Fibroblast of the aortic adventitia (primary cell): ENCODE data around the gene VAV2. TPM values are rescaled to one million over a fixed set of nuclear protein-coding genes. Genes with fewer than 3 reads are reported as not detected.
A peak's percentile ranks its signal among the peaks of the same experiment; 100 is the strongest.

ENCODE experiments used
- DNase-seq: peaks from one replicate; pipeline ENCODE4 v3.0.0-alpha.2; 2010; ENCODE audit warnings: low read depth
- H3K4me3 ChIP-seq: 2 replicates; pipeline ENCODE4 v1.5.1; 2011; ENCODE audit warnings: low read depth, mild to moderate bottlenecking, control low read depth, low read length, moderate library complexity
- total RNA-seq: library from RNA; depleted of rRNA; stranded (reverse); fragments of >200 nt; gene quantifications from 2 replicates; pipeline ENCODE4 v1.2.3, GENCODE V29; 2012; ENCODE audit warnings: low replicate concordance
- TF ChIP-seq, protein P1 (sequence below): IDR thresholded peaks from 2 replicates; pipeline ENCODE4 v1.5.1; 2011; ENCODE audit warnings: mild to moderate bottlenecking, low read length, control low read depth, inconsistent platforms; ENCODE audit not compliant: insufficient read depth

VAV2 gene
- 3.5 and 10.9 TPM in 2 replicates for total RNA-seq

DNA sequence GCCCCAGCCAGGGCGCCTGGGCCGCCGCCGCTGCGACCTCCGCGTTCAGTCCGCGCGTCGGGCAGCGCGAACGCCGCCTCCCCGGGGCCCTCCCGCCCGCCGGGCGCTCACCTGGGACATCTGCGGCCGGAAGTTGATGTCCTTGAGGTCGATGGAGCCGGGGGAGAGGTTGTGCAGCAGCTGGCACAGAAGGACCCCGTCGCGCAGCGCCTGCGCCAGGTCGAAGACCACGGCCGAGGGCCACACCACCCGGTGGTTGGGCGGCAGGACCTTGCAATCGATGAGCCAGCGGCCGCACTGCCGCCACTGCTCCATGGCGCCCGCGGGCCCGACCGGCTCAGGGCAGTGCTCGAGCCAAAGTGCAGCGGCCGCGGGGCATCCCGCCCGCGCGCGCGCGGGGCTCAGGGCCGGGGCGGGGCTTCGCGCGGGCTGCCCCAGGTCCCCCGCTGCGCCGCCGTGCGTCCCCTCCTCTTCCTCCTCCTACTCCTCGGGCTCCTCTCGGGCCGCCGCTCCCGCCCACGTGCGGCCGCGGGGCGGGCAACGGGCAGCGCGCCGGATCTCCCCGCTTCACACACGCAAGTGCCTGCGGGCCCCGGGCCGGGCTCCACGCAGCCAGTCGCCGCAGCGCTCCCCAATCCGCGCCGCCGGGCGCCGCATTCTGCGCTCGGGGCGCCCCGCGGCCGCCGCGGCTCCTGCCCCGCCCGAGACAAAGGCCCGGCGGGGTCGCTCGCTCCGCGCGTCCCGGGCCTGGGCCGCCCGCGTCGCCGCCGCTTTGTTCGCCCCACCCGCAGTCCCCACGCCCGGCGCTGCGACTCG lies at the start of gene VAV2:
Gene VAV2, minus strand, starts transcription at position 361 of the 816 bp plus-strand sequence. Its CDS starts 46 bp downstream, at position 315.
- H3K4me3 ChIP-seq: peak within 1 kb of the TSS; percentile 83
- TF ChIP-seq, protein P1, sequence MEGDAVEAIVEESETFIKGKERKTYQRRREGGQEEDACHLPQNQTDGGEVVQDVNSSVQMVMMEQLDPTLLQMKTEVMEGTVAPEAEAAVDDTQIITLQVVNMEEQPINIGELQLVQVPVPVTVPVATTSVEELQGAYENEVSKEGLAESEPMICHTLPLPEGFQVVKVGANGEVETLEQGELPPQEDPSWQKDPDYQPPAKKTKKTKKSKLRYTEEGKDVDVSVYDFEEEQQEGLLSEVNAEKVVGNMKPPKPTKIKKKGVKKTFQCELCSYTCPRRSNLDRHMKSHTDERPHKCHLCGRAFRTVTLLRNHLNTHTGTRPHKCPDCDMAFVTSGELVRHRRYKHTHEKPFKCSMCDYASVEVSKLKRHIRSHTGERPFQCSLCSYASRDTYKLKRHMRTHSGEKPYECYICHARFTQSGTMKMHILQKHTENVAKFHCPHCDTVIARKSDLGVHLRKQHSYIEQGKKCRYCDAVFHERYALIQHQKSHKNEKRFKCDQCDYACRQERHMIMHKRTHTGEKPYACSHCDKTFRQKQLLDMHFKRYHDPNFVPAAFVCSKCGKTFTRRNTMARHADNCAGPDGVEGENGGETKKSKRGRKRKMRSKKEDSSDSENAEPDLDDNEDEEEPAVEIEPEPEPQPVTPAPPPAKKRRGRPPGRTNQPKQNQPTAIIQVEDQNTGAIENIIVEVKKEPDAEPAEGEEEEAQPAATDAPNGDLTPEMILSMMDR: no peak
- peak; percentile 49 for DNase-seq

DNA sequence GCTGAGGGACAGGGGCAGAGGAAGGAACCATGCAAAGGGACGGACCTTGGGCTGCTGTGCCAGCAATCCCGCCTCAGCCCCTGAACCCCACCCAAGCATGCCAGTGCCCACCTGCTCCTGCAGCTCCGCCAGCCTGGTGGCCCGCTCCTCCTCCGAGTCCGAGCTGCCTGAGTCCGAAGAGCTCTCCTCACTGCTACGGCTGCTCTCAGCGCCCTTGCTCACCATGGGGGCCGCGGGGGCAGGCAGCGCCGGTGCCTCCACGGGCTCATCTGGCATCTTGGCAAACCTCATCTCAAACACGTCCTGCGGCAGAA lies 49.5 kb upstream of the VAV2 start:
- no peak for DNase-seq
- no peak overlapping the region for H3K4me3 ChIP-seq
- TF ChIP-seq, protein P1: no peak

DNA sequence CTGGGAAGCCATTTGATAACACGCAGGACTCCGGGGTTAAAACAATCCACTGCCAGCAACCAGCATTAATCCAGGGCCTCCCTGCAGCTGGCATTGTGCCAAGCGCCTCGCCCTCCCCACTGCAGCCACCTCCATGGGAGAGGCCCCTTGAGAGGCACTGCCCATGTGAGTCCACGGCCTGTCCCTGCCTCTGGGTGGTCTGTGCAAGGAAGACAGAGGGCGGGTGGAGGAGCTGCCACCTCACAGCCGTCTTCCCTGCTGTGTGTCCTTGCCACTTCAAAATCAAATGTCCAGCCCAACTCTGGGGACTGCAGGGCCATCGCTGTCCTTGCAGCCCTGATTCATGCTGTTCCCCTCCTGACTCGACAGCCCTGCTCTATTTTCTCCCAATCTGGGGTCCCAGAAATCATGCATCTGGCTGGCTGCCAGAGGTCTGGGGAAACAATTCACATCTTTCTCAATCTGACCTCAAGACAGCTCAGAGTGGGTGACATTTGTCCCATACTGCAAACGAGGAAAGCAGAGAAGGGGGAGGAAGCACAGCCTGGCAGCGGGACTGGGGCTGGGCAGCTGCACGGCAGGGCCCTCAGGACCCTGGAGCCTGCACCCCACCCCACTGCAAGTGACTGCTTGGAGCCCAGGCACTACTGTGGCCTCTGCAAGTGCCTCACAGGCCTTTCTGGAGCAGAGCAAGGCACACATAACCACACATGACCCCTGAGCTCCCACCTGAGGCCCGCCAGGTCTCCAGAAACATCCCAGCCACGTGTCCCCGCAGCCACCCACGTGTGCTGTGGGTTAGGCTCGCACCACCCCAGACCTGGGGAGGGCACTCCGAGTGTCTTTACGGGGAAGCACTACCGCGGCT lies 48.9 kb upstream of the VAV2 start:
- H3K4me3 ChIP-seq: no peak overlapping the region
- DNase-seq: peak; percentile 13
- TF ChIP-seq, protein P1: no peak

GRCh38 chr9:134040176-134040565 lies 48.0 kb upstream of the VAV2 start:
- no peak for DNase-seq
- TF ChIP-seq, protein P1: no peak

DNA sequence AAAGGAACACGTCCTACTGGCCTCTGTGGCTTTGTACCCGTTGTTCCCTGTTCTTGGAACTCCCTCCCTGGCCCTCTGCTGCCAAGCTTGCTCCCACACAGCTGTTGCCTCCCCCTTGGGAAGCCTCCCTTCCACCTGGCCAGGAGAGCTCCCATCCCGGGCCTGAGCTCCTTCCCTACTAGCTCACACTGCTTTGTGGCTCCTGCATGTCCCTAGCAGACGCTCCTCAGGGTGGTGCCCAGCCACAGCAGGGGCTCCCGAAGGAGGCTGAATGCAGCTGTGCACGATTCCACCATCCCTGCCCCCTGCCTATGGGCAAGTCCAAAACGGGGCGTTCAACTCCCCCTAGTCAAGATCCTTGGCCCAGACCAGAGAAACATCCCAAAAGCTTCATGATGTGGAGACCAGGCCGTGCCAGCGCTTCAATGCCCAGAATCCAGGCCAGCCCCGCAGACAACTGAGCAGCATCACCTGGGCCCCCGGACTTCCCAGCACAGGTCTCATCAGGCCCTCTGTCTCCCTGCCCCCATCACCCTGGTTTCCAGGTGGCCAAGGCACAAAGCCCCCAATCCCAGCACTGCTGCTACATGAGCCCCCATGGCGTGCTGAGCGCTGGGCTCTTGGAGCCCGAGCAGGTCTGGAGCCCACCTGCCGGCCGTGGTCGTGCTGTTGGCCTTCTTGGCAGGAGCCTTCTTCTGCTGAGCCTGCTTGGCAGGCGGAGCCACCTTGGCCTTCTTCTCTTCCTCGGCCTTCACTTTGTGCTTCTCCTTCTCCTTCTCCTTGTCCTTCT lies 47.5 kb upstream of the VAV2 start:
- DNase-seq: no peak
- TF ChIP-seq, protein P1: no peak
- H3K4me3 ChIP-seq: no peak overlapping the region

More at GRCh38 chr9:134040176-134040565, 48.0 kb upstream of the VAV2 start:
- no peak overlapping the region for H3K4me3 ChIP-seq

GRCh38 chr9:134037641-134038040 lies 45.5 kb upstream of the VAV2 start:
- no peak overlapping the region for H3K4me3 ChIP-seq
- TF ChIP-seq, protein P1: no peak
- DNase-seq: no peak
